ENCODE results near the gene RAD52. TPM values are rescaled to one million over a fixed set of nuclear protein-coding genes. Genes with fewer than 3 reads are reported as not detected.

RAD52 gene
- total and polyA plus RNA-seq, 4 donors = 3.7 to 14.2 (median 6.7) TPM

GRCh38 chr12:979349-979748 is 29.9 kb upstream of the RAD52 start:
- Histone ChIP-seq H3K27me3 (ENCODE audit: control insufficient read depth in 4 of 4, insufficient read depth in 4 of 4, low read length in 3 of 4) (no peaks in the 10 kb centered on the region), H3K4me3 (ENCODE audit: low read depth in 1 of 3, low read length in 3 of 3) (no peak overlapping the region), H3K36me3 (ENCODE audit: control insufficient read depth in 4 of 4, insufficient read depth in 3 of 4, low read depth in 1 of 4, low read length in 3 of 4) (no peaks in the 10 kb centered on the region), H3K9me3 (ENCODE audit: control insufficient read depth in 4 of 4, low read length in 3 of 4) (no peaks in the 10 kb centered on the region), H3K27ac (ENCODE audit: low read depth in 1 of 2, low read length in 2 of 2) (no peak overlapping the region), H3K9ac (ENCODE audit: low read depth in 1 of 2, low read length in 2 of 2) (no peak overlapping the region), H3K4me1 (ENCODE audit: control insufficient read depth in 4 of 4, insufficient read depth in 4 of 4, low read length in 3 of 4) (no peaks in the 10 kb centered on the region)
- TF ChIP-seq GABPA (IDR thresholded peaks at IDR 0.05 in 1 of 2, conservative IDR thresholded peaks at IDR 0.05 in 1 of 2) = no peak
- TF ChIP-seq ZBTB33 (IDR thresholded peaks at IDR 0.05) = no peak
- no peak for TF ChIP-seq EGR1 (IDR thresholded peaks at IDR 0.05; ENCODE audit: low read depth in 2 of 2)
- no peak for TF ChIP-seq YY1 (IDR thresholded peaks at IDR 0.05)
- TF ChIP-seq CTCF (IDR thresholded peaks at IDR 0.05; ENCODE audit: low read depth, low read length, missing input control) = no peak
- no peak for TF ChIP-seq HNF4G (IDR thresholded peaks at IDR 0.05)
- TF ChIP-seq SP1 (IDR thresholded peaks at IDR 0.05) = no peak
- TF ChIP-seq MAX (IDR thresholded peaks at IDR 0.05) = no peak
- TF ChIP-seq NR2F2 (IDR thresholded peaks at IDR 0.05) = no peak
- TF ChIP-seq FOXA2 (IDR thresholded peaks at IDR 0.05) = no peak
- TF ChIP-seq RXRA (IDR thresholded peaks at IDR 0.05) = no peak
- no peak for TF ChIP-seq REST (IDR thresholded peaks at IDR 0.05)
- TF ChIP-seq ATF3 (IDR thresholded peaks at IDR 0.05) = no peak
- TF ChIP-seq JUND (IDR thresholded peaks at IDR 0.05) = no peak
- TF ChIP-seq HNF4A (conservative IDR thresholded peaks at IDR 0.05) = no peak
- no peak for TF ChIP-seq FOXA1 (IDR thresholded peaks at IDR 0.05)
- WGBS = 91% methylated on average over 5 of the region's 5 CpGs
- no peak for DNase-seq (ENCODE audit: low spot score)

- no peak overlapping the region for H3K9ac ChIP-seq (ENCODE audit: low read depth in 1 of 2, low read length in 2 of 2)
- no peaks in the 10 kb centered on the region for H3K36me3 ChIP-seq (ENCODE audit: control insufficient read depth in 4 of 4, insufficient read depth in 3 of 4, low read depth in 1 of 4, low read length in 3 of 4)
- H3K9me3 ChIP-seq (ENCODE audit: control insufficient read depth in 4 of 4, low read length in 3 of 4) = no peaks in the 10 kb centered on the region
- H3K27me3 ChIP-seq (ENCODE audit: control insufficient read depth in 4 of 4, insufficient read depth in 4 of 4, low read length in 3 of 4) = no peaks in the 10 kb centered on the region
- no peak for DNase-seq (ENCODE audit: low spot score)
- H3K4me1 ChIP-seq (ENCODE audit: control insufficient read depth in 4 of 4, insufficient read depth in 4 of 4, low read length in 3 of 4) = no peaks in the 10 kb centered on the region
- 94% methylated on average over 4 of the region's 4 CpGs for WGBS
- no peak for TF ChIP-seq RAD21 (IDR thresholded peaks at IDR 0.05)
- TF ChIP-seq GABPA (IDR thresholded peaks at IDR 0.05 in 1 of 2, conservative IDR thresholded peaks at IDR 0.05 in 1 of 2) = no peak
- no peak for TF ChIP-seq HNF4G (IDR thresholded peaks at IDR 0.05)
- no peak for TF ChIP-seq RXRA (IDR thresholded peaks at IDR 0.05)
- TF ChIP-seq ATF3 (IDR thresholded peaks at IDR 0.05) = no peak
- no peak for TF ChIP-seq FOXA1 (IDR thresholded peaks at IDR 0.05)
- no peak for TF ChIP-seq HNF4A (conservative IDR thresholded peaks at IDR 0.05)
- TF ChIP-seq REST (IDR thresholded peaks at IDR 0.05) = no peak
- no peak for TF ChIP-seq JUND (IDR thresholded peaks at IDR 0.05)
- TF ChIP-seq ZBTB33 (IDR thresholded peaks at IDR 0.05) = no peak
- TF ChIP-seq FOXA2 (IDR thresholded peaks at IDR 0.05) = no peak
- no peak for TF ChIP-seq MAX (IDR thresholded peaks at IDR 0.05)
- no peak overlapping the region for H3K27ac ChIP-seq (ENCODE audit: low read depth in 1 of 2, low read length in 2 of 2)
- no peak overlapping the region for H3K4me3 ChIP-seq (ENCODE audit: low read depth in 1 of 3, low read length in 3 of 3)
Observed at GRCh38 chr12:977156-977555, 27.7 kb upstream of the RAD52 start.

Measured in liver (tissue), 9 donors.